HG02623 (cell line): Measurements from ENCODE around the gene ZNF836.
"Not testable (repeated sequence)": the region's sequence is repeated elsewhere in the genome, so short reads cannot be mapped to it uniquely, and the experiment has no call there.

Source experiments
- ATAC-seq: cut with Tn5 transposase; IDR thresholded peaks from one replicate; pipeline ENCODE4 v1.9.1; 2021; ENCODE audit warnings: moderate library complexity; ENCODE audit not compliant: unreplicated experiment

Gene ZNF836

GRCh38 chr19:52171321-52172169, at the start of gene ZNF836:
Gene ZNF836, minus strand, starts transcription at chr19:52171621. Its CDS starts 3,549 bp downstream, at chr19:52168072.
- peak; percentile 70 for ATAC-seq

DNA sequence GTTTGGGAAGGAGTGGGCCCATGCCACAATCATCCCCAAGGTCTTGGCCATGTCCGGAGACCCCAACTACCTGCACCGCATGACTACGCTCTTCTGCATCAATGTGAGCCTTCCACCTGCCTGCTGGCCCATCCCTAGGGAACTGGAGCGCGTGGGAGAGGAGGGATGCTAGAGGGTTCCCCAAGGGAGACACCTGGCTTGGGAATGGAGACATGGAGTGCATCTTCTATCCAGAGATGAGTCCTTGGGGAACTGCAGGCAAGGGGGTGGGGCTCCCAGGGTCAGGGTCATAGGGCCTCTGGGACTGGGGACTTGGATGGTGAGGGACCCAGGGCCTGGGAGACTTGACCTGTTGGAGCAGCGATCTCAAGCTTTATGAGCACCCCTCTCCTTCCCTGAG, 49.6 kb upstream of the ZNF836 start:
- no peak for ATAC-seq

GRCh38 chr19:52219611-52220010, 48.2 kb upstream of the ZNF836 start:
- ATAC-seq = no peak

GRCh38 chr19:52217576-52217975, 46.2 kb upstream of the ZNF836 start:
- ATAC-seq = no peak

DNA sequence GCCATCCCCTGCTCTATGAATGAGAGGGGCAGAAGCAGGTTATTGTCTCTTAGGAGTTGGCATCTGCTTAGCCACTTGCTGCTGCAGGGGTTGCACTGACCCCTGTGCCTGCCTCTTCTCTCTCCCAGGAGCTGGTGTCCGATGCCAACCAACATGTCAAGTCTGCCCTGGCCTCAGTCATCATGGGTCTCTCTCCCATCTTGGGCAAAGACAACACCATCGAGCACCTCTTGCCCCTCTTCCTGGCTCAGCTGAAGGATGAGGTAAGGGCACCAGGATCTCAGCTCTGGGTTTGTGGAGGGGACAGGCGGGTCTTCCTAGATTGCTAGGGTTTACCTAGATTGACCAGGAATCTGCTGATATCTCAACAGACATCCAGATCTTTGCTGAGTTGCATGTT, 45.0 kb upstream of the ZNF836 start:
- ATAC-seq = no peak

DNA sequence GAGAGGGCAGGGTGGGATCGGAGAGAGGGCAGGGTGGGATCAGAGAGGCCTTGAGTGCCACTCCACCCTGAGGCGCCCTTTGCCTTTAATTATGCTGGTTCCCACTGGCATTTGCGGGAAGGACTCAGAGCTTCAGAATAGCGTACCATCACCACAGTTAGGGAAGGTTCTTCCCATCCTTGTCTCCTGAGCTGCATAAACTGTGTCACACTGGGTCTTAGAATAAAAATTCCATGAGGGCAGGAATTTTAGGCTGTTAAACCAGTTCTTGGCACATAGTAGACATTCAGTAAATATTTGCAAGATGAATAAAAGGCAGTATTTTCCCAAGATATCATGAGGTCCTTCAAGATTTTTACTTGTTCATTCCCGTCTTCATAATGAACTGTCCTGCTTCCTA, 42.8 kb upstream of the ZNF836 start:
- no peak for ATAC-seq

GRCh38 chr19:52212572-52213255, 41.3 kb upstream of the ZNF836 start:
- no peak for ATAC-seq

DNA sequence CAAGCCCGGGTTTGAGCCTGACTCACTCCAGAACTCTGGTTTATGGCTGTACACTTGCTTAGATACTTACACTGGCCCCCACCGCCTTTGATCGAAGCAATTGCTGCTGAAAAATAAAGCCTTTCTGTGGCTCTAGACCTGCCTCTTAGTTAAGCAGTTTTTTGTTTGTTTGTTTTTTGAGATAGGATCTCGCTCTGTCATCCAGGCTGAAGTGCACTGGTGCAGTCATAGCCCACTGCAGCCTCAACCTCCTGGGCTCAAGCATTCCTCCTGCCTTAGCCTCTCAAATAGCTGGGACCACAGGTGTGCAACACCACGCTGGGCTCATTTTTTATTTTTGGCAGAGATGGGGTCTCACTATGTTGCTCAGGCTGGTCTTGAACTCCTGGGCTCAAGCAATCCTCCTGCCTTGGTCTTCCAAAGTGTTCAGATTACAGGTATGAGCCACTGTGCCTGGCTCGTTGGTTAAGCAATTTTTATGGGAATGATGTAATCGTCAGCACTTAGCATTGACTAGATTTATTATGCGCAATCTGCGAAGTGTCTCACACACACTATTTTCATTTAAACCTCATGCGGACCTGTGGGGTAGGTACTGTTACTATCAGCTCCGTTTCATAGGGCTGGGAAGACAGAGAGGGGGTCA, 40.6 kb upstream of the ZNF836 start:
- no peak for ATAC-seq

DNA sequence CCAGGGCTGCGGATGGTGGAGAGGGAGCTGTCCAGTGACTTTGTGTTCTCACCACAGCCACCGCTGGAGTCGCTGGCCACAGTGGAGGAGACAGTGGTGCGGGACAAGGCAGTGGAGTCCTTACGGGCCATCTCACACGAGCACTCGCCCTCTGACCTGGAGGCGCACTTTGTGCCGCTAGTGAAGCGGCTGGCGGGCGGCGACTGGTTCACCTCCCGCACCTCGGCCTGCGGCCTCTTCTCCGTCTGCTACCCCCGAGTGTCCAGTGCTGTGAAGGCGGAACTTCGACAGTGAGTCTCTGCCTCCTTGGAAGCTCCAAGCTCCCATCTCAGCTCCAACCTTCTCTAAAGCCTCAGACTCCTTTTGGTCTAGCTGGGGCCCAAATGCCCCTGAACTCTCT, 39.8 kb upstream of the ZNF836 start:
- ATAC-seq = no peak

DNA sequence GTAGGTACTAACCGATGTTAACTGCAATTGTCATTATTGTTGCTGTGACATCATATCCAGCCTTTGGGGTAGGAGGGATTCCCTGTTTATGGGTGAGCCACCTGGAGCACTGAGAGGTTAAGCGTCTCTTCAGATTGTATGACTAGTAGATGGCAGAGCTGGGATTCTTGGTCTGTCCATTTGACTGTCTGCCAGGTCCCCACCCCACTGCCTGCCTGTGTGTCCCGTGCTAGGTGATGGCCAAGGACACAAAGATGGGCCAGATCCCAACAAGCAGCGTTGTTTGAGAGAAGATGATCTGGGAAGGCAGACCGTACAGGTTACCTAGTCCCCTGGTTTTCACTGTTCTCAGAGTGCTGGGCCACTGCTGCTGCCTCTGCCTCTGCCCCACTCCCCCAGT, 35.1 kb upstream of the ZNF836 start:
- no peak for ATAC-seq

DNA sequence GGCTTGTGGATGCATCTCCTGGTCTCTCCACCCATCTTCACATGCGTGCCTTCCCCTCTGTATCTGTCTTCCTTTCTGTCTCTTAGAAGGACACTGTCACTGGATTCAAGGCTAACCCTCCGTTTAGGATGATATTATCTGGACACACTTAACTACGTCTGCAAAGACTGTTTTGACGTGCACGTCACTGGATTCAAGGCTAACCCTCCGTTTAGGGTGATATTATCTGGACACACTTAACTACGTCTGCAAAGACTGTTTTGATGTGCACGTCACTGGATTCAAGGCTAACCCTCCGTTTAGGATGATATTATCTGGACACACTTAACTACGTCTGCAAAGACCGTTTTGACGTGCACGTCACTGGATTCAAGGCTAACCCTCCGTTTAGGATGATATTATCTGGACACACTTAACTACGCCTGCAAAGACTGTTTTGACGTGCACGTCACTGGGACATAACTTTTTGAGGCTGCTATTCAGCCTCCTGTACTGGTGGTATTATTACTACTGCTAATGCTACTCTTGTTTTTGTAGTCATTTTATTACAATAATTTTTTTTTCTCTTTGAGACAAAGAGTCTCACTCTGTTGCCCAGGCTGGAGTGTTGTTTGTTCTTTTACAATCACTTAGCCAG, 29.5 kb upstream of the ZNF836 start:
- ATAC-seq = not testable (repeated sequence)

GRCh38 chr19:52200044-52200443, 28.6 kb upstream of the ZNF836 start:
- ATAC-seq = no peak

DNA sequence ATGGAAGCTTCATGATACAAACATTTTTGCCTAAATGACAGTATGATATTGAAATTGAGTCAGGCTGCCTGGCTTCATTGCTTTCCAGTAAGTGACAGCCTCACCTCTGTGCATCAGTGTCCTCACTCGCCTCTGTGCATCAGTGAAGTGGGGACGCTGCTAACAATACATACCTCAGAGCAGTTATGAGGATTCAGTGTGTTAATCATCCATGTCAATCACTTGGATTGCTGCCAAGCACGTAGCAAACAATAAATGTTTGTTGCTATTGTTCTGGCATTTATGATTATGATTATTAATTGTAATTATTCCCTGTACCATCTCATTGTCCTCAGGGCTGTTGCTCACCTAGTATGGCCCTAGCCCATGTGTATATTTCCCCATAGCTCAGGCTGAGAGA, 27.3 kb upstream of the ZNF836 start:
- no peak for ATAC-seq

DNA sequence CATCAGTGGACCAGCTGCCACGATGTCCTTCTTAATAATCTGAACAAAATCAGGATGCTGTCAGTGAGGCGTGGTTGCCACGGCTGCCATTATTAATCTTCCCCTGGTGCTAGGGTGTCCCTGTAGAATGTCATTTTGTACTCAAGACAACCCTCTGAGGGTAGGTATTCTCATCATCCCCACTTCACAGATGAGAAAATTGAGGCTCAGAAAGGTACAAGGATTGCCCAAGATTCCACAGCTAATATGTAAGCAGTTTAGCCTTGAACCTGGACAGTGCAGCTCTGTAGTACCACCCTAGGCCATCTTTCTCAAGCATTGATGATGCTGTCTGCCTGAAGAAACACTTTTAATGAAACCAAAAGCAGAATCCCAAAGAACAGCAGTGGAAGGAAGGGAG, 26.5 kb upstream of the ZNF836 start:
- ATAC-seq = no peak

DNA sequence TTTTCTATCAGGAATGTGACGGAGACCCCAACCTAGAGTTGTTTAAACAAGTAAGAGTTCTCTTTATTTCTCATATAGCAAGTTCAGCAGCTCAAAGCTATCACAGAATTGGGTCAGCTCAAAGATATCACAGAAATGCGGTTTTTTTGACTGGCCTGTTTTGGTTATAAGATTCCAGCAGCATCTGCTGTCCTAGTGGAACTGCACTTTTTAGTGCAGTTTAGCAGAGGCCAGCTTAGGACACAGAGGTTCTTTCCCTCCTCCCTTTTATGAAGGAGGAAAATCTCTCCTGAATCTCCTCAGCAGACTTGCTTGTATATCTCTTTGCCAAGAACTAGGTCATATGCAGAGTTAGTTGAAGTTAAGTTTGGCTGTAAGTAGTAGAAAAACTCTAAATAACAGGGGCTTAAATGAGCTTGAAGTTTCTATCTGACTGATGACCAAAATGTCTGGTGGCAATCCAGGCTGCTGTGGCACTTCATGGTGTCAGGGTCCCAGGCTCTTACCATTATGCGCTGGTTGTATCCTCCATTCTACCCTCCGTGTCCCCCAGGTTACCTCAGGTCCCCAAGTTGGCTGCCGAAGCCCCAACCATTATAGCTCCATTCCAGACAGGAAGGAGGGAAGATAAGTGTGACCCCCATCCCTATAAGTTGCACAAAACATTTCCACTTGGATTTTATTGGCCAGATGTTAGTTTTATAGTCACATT, 25.0 kb upstream of the ZNF836 start:
- ATAC-seq = no peak

GRCh38 chr19:52191951-52192350, 20.5 kb upstream of the ZNF836 start:
- no peak for ATAC-seq

- no peak for ATAC-seq
Measured at GRCh38 chr19:52191389-52191788, 20.0 kb upstream of the ZNF836 start.

DNA sequence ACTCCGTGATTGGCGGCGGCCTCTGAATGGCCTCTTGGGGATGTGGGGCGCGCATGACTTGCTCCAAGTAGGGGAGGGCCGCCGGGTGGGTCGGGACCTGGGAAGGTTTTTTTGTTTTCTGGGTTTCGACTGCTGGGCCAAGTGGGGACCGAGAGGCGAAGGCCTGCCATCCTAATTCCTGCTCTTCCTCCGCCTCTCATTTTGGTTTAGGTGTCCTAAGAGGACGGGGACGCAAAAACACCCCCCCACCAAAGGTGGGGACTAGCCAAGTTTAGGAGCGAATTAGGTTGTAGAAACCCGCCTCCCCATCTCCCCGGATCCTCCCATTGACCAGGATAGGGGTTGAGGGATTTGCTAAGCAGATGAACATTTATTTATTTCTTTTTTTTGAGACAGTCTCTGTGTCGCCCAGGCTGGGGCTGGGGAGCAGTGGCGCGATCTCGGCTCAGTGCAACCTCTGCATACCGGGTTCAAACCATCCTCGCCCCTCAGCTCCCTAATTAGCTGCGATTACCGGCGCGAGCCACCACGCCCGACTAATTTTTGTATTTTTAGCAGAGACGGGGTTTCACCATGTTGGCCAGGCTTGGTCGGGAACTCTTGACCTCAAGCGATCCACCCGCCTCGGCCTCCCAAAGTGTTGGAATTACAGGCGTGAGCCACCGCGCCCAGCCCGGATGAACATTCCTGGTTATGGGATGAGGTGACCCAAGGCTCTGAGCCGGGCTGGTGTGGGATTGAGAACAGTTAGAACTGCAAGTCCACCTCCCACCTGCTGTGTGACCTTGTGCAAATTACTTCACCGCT, 19.3 kb upstream of the ZNF836 start:
- no peak for ATAC-seq

- peak; percentile 87 for ATAC-seq
Measured at GRCh38 chr19:52189735-52190486, 18.5 kb upstream of the ZNF836 start, which contains the start of gene PPP2R1A. Gene PPP2R1A, plus strand, starts transcription at chr19:52190052. Its CDS starts 45 bp downstream, at chr19:52190097.
